Erythroblast (primary cell): ENCODE measurements around the gene CELSR2.

ENCODE experiments used
- GATA1 ChIP-seq: IDR thresholded peaks from 2 replicates; pipeline ENCODE4 v1.6.1; 2011; ENCODE audit warnings: low read depth, mild to moderate bottlenecking, control low read depth, low read length, moderate library complexity
- POLR2A ChIP-seq: IDR thresholded peaks from 2 replicates; pipeline ENCODE4 v1.6.1; 2011; ENCODE audit warnings: mild to moderate bottlenecking, low read length

DNA sequence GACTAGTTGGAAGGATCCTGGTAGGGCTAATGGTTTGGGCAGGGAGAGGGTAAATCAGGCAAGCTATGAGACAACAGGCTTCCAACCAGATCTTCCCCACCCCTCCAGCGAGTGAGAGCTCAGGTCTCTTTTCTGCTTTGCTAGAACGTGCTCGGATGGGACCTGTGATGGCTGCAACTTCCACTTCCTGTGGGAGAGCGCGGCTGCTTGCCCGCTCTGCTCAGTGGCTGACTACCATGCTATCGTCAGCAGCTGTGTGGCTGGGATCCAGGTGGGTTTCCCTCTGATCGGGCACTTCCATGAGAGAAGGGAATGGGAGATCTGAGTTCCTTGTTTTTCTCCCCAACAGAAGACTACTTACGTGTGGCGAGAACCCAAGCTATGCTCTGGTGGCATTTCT, 49.6 kb upstream of the CELSR2 start:
- TF ChIP-seq POLR2A: no peak
- TF ChIP-seq GATA1: no peak
